CD4-positive, alpha-beta memory T cell (primary cell): ENCODE data around the gene MARCO. TPM values are rescaled to one million over a fixed set of nuclear protein-coding genes. Genes with fewer than 3 reads are reported as not detected.

Experiments used
- CTCF ChIA-PET: fragments of 350-600 bp; sonication (Branson Sonifier 250); formaldehyde crosslinking; loops from one replicate; lab custom pipeline; 2021; ENCODE audit warnings: inconsistent platforms; ENCODE audit not compliant: partially characterized antibody; lab: Charles Lee
- POLR2A ChIA-PET: fragments of 350-600 bp; sonication (Branson Sonifier 250); formaldehyde crosslinking; loops from one replicate; lab custom pipeline; 2021; ENCODE audit not compliant: partially characterized antibody; lab: Charles Lee
- DNase-seq, 5 donors: peaks; one replicate each; pipeline versions ENCODE4 v3.0.0 to v3.0.0-alpha.2; 2020 to 2022; ENCODE audit warnings: mixed read lengths in 1 of 5
- H3K27ac ChIP-seq: one replicate; pipeline ENCODE4 v1.7.0; 2013; ENCODE audit warnings: low read depth, low read length
- H3K27me3 ChIP-seq: 2 replicates; pipeline ENCODE4 v1.7.0; 2013; ENCODE audit warnings: mild to moderate bottlenecking, low read length, moderate library complexity; ENCODE audit not compliant: insufficient read depth
- H3K36me3 ChIP-seq: 2 replicates; pipeline ENCODE4 v1.7.0; 2013; ENCODE audit warnings: mild to moderate bottlenecking, low read length, moderate library complexity; ENCODE audit not compliant: insufficient read depth
- H3K4me1 ChIP-seq: 2 replicates; pipeline ENCODE4 v1.7.0; 2013; ENCODE audit warnings: mild to moderate bottlenecking, low read length, moderate library complexity; ENCODE audit not compliant: insufficient read depth
- H3K4me3 ChIP-seq, 2 donors: one replicate each; pipeline ENCODE4 v1.7.0; 2013; ENCODE audit warnings: low read length in 2 of 2, mild to moderate bottlenecking in 1 of 2
- H3K9me3 ChIP-seq, 2 donors: one replicate each; pipeline ENCODE4 v1.7.0; 2013; ENCODE audit warnings: low read length in 2 of 2, control low read depth in 1 of 2; ENCODE audit not compliant: control insufficient read depth in 1 of 2
- H3K27ac Mint-ChIP-seq, 7 donors: one replicate each; pipeline ENCODE4 v1.8.0; 2020 to 2021; ENCODE audit warnings: mixed read lengths in 7 of 7, mild to moderate bottlenecking in 6 of 7, inconsistent platforms in 3 of 7, moderate library complexity in 3 of 7
- H3K27me3 Mint-ChIP-seq, 2 donors: one replicate each; pipeline ENCODE4 v1.8.0; 2020 to 2021; ENCODE audit warnings: mixed read lengths in 2 of 2
- H3K36me3 Mint-ChIP-seq, 2 donors: one replicate each; pipeline ENCODE4 v1.8.0; 2020 to 2021; ENCODE audit warnings: mixed read lengths in 2 of 2, inconsistent platforms in 1 of 2, mild to moderate bottlenecking in 1 of 2
- H3K4me1 Mint-ChIP-seq, 4 donors: one replicate each; pipeline ENCODE4 v1.8.0; 2020 to 2021; ENCODE audit warnings: mixed read lengths in 4 of 4, mild to moderate bottlenecking in 1 of 4
- H3K4me3 Mint-ChIP-seq, 8 donors: one replicate each; pipeline ENCODE4 v1.8.0; 2020 to 2021; ENCODE audit warnings: mixed read lengths in 8 of 8, mild to moderate bottlenecking in 7 of 8, moderate library complexity in 6 of 8, inconsistent platforms in 3 of 8
- H3K9me3 Mint-ChIP-seq, 8 donors: one replicate each; pipeline ENCODE4 v1.8.0; 2020 to 2021; ENCODE audit warnings: mixed read lengths in 8 of 8, mild to moderate bottlenecking in 5 of 8, inconsistent platforms in 3 of 8, moderate library complexity in 1 of 8
- intact Hi-C: fragments of 100-400 bp; cut with micrococcal nuclease; formaldehyde crosslinking; loops from one replicate; pipeline ENCODE4 v1.15.1; 2023
- polyA plus RNA-seq, 2 donors: library from polyadenylated mRNA; unstranded; fragments of 300-500 nt; fragmentation: Illumina TruSeq; gene quantifications; one replicate each; pipeline ENCODE4 v1.2.3, GENCODE V29; 2021
- total RNA-seq, 2 experiments: library from RNA; stranded (reverse); gene quantifications; one replicate each; pipeline ENCODE4 v1.2.3, GENCODE V29; 2021

Gene MARCO
- total and polyA plus RNA-seq, 4 experiments from 2014 or later, result 0.17 TPM; not detected in 3

DNA sequence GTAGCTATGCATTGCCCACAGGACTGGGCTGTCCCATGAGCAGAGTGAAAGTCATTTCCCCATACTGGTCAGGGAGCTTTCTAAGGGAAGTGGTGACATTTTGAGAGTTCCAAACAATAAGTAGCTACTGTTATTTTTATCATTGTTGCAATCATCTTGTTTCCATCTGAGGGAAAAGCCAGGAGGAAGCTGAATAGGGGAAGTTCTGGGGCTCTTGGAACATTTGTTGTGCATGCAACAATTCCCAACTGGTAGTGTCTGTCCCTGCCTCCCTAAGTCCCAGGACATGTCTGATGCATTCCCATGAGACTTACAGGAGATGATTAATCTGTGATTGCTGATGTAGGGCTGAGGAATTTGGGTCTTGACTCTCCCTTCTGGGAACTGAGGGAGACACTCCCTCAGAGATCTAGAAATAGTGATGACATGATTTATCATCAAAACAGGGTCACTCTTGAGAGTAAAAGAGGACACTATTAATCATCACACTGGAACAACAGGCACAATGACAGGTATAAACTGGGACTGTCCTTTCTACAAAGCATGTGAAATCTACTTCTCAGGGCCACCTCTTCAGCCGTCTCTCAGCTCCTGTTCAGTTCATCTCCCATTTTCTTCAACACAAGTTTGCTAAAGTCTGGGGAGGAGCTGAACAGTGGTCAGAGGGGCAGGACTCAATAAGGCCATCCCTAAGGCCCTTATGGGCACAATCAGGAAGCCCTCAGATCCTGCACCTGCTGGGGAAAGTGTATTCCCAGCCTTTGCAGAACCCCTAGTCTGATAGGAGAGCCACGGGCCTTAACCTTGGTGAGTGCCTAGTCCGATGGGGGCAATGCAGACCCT is 28.0 kb upstream of the MARCO start:
- H3K27me3 Mint-ChIP-seq, result peaks cover 0 to 6% of the 10 kb centered on the region in 2 donors
- no peak overlapping the region for H3K4me3 ChIP-seq
- H3K36me3 ChIP-seq, result no peaks in the 10 kb centered on the region
- intact Hi-C loops, result no loop called here
- H3K27me3 ChIP-seq, result no peaks in the 10 kb centered on the region
- ChIA-PET CTCF (interaction anchor here (0.9 to 1.5 kb wide), 2 partner anchors 8 to 31 kb away, joined by 3 to 6 read pairs; no protein-coding TSS in a partner anchor), POLR2A (interaction anchor here (1.1 kb wide), 1 partner anchor 11 kb away, joined by 3 read pairs; no protein-coding TSS in a partner anchor)
- no peaks in the 10 kb centered on the region for H3K9me3 ChIP-seq
- H3K9me3 Mint-ChIP-seq, result peaks cover 0 to 4% (median 0%) of the 10 kb centered on the region in 8 donors
- H3K27ac ChIP-seq, result no peak overlapping the region
- H3K4me3 Mint-ChIP-seq, result no peak overlapping the region
- H3K4me1 ChIP-seq, result no peaks in the 10 kb centered on the region
- no peaks in the 10 kb centered on the region for H3K36me3 Mint-ChIP-seq
- H3K4me1 Mint-ChIP-seq, result no peaks in the 10 kb centered on the region
- H3K27ac Mint-ChIP-seq, result no peak overlapping the region
- no peak for DNase-seq

DNA sequence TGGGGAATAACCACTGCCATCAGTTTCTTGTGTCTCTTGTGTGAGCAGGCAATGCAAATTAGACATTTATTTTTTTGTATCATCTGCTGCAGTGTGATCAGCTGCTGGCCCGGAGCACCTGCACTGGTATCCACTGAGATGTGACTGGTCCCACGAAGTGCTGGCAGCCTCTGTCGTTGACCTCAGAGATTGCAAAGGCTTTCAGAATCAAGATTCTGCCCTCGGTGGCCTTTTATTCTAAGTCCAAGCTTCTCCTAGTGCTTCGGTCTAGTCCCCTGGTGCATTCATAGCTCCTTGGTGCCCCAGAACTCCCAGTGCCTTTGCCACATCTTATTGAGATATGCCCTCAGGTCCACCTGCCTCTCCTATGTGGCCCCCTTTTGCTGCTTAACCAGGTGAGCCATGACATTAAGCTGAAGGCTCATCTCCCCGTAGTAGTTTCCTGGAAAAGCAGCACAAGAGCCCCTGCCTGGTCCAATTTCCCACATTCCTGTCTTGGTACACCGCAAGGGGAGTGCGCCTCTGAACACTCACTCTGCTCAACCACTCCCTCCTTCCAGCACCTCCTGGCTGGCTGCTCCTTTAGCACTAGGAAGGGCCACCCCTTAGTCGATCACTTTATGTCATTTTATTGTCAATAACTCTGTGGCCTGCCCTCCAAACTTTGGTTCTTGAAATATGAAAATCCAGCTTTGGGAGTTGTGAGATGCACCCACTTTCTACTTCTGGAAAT is 27.1 kb upstream of the MARCO start:
- H3K9me3 ChIP-seq, result no peaks in the 10 kb centered on the region
- POLR2A ChIA-PET, result no interaction called here
- H3K4me3 Mint-ChIP-seq, result no peak overlapping the region

DNA sequence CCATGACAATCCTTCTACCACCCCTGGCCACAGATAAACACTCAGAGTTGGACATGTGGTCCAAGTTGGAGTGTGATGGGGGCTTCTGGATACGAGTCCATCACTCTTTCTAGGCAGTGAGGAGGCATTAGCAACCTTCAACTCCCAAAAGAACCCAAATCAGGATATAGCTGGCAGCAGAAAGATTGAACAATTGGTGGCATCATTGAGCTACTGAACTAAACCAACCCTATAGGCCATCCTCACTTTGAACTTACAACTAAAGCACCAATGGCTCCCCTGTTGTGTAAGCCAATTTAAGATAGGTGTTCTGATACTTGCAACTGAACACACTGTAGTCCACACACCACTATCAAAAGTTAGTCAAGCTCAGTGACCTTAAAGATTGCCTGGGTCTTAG is 24.0 kb upstream of the MARCO start:
- H3K4me1 ChIP-seq, result no peaks in the 10 kb centered on the region
- intact Hi-C loops, result no loop called here
- Mint-ChIP-seq H3K9me3 (peaks cover 0 to 4% (median 0%) of the 10 kb centered on the region in 8 donors), H3K4me3 (no peak overlapping the region), H3K4me1 (no peaks in the 10 kb centered on the region), H3K27me3 (peaks cover 0 to 2% of the 10 kb centered on the region in 2 donors), H3K36me3 (no peaks in the 10 kb centered on the region), H3K27ac (no peak overlapping the region)
- no peaks in the 10 kb centered on the region for H3K36me3 ChIP-seq
- H3K27me3 ChIP-seq, result no peaks in the 10 kb centered on the region
- no peak for DNase-seq
- CTCF ChIA-PET, result interaction anchor here (1.3 kb wide), 1 partner anchor 8 kb away, joined by 3 read pairs; no protein-coding TSS in a partner anchor
- H3K9me3 ChIP-seq, result no peaks in the 10 kb centered on the region
- POLR2A ChIA-PET, result no interaction called here
- no peak overlapping the region for H3K27ac ChIP-seq
- no peak overlapping the region for H3K4me3 ChIP-seq

More for the DNA sequence above, 27.1 kb upstream of the MARCO start:
- CTCF ChIA-PET, result no interaction called here
- intact Hi-C loops, result no loop called here
- H3K4me1 Mint-ChIP-seq, result no peaks in the 10 kb centered on the region
- no peaks in the 10 kb centered on the region for H3K36me3 ChIP-seq
- H3K27me3 Mint-ChIP-seq, result peaks cover 0 to 4% of the 10 kb centered on the region in 2 donors
- H3K27me3 ChIP-seq, result no peaks in the 10 kb centered on the region
- no peak overlapping the region for H3K27ac ChIP-seq
- no peaks in the 10 kb centered on the region for H3K4me1 ChIP-seq
- H3K27ac Mint-ChIP-seq, result no peak overlapping the region
- no peak for DNase-seq
- no peak overlapping the region for H3K4me3 ChIP-seq
- peaks cover 0 to 4% (median 0%) of the 10 kb centered on the region in 8 donors for H3K9me3 Mint-ChIP-seq
- no peaks in the 10 kb centered on the region for H3K36me3 Mint-ChIP-seq

DNA sequence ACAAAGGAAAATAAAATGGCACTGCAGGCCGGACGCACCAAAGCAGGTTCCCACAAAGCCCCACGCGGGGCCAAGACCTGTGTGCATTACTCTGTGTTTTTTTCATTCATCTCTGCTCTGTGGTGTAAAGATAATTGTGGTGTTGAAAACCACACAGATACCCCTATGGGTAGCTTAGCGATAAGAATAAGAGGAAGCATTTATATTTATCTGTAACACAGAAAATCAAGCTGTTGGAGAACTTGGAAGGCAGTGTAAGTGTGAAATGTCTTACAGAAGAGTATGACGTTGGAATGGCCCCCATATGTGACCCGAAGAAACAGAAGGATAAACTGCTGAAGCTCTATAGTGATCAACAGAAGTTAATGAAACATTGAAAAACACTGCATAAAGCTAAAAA is 20.3 kb upstream of the MARCO start:
- ChIA-PET POLR2A (no interaction called here), CTCF (interaction anchor here (1.2 kb wide), 1 partner anchor 8 kb away, joined by 3 read pairs; no protein-coding TSS in a partner anchor)
- Histone ChIP-seq H3K4me1 (no peaks in the 10 kb centered on the region), H3K4me3 (no peak overlapping the region), H3K27me3 (no peaks in the 10 kb centered on the region), H3K9me3 (no peaks in the 10 kb centered on the region), H3K27ac (no peak overlapping the region), H3K36me3 (no peaks in the 10 kb centered on the region)
- H3K36me3 Mint-ChIP-seq, result no peaks in the 10 kb centered on the region
- no peaks in the 10 kb centered on the region for H3K4me1 Mint-ChIP-seq
- no peak overlapping the region for H3K4me3 Mint-ChIP-seq
- peaks cover 0 to 3% (median 0%) of the 10 kb centered on the region in 8 donors for H3K9me3 Mint-ChIP-seq
- H3K27me3 Mint-ChIP-seq, result peaks cover 2 to 4% of the 10 kb centered on the region in 2 donors
- intact Hi-C loops, result no loop called here
- H3K27ac Mint-ChIP-seq, result no peak overlapping the region
- DNase-seq, result no peak

DNA sequence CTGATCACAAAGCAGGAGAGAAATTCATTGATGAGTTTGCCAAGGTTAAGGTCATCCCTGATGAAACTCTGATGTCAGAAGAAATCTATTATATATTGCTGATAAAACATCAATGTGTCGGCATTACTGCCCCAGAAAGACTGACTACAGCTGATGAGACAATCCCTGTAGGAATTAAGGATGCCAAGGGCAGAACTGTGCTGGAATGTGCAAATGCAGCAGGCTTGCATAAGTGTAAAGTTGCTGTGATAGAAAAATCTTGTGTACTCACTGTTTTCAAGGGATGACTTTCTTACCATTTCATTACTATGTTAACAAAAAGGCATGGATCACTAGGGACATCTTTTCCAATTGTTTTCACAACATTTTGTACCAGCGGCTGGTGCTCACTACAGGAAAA is 19.7 kb upstream of the MARCO start:
- H3K4me3 Mint-ChIP-seq, result no peak overlapping the region
- peaks cover 0 to 3% (median 0%) of the 10 kb centered on the region in 8 donors for H3K9me3 Mint-ChIP-seq
- intact Hi-C loops, result no loop called here
- Histone ChIP-seq H3K36me3 (no peaks in the 10 kb centered on the region), H3K27me3 (no peaks in the 10 kb centered on the region), H3K9me3 (no peaks in the 10 kb centered on the region), H3K4me1 (no peaks in the 10 kb centered on the region), H3K4me3 (no peak overlapping the region), H3K27ac (no peak overlapping the region)
- H3K27me3 Mint-ChIP-seq, result peaks cover 2 to 4% of the 10 kb centered on the region in 2 donors
- no peaks in the 10 kb centered on the region for H3K36me3 Mint-ChIP-seq
- no peaks in the 10 kb centered on the region for H3K4me1 Mint-ChIP-seq
- no peak overlapping the region for H3K27ac Mint-ChIP-seq
- ChIA-PET CTCF (interaction anchor here (1.2 kb wide), 1 partner anchor 9 kb away, joined by 3 read pairs; no protein-coding TSS in a partner anchor), POLR2A (no interaction called here)
- DNase-seq, result no peak

DNA sequence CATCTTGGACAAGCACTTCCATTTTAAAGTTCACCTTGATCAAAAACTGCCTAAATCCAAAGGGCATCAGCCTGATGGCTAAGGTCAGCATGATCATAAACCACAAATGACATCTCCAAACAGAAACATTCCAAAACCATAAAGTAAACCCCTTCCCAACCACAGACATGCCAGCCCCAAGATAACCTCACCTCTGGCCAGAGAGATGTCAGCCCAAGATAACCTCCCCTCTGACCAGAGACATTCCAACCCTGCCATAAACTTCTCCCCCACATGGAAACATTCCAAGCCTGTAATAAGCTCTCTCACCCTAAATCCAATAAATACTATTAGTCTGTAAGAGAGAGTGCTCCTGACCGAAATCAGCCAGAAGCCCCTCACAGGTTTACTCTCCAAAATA is 18.6 kb upstream of the MARCO start:
- no peaks in the 10 kb centered on the region for H3K4me1 ChIP-seq
- H3K36me3 ChIP-seq, result no peaks in the 10 kb centered on the region
- no peaks in the 10 kb centered on the region for H3K4me1 Mint-ChIP-seq
- no peak overlapping the region for H3K27ac ChIP-seq
- POLR2A ChIA-PET, result no interaction called here
- H3K9me3 Mint-ChIP-seq, result peaks cover 0 to 3% (median 0%) of the 10 kb centered on the region in 8 donors
- no peak overlapping the region for H3K4me3 Mint-ChIP-seq
- H3K9me3 ChIP-seq, result no peaks in the 10 kb centered on the region
- H3K27ac Mint-ChIP-seq, result no peak overlapping the region
- H3K36me3 Mint-ChIP-seq, result no peaks in the 10 kb centered on the region
- no peak overlapping the region for H3K4me3 ChIP-seq
- CTCF ChIA-PET, result no interaction called here
- no peaks in the 10 kb centered on the region for H3K27me3 ChIP-seq
- peaks cover 2 to 4% of the 10 kb centered on the region in 2 donors for H3K27me3 Mint-ChIP-seq
- intact Hi-C loops, result no loop called here
- DNase-seq, result no peak

DNA sequence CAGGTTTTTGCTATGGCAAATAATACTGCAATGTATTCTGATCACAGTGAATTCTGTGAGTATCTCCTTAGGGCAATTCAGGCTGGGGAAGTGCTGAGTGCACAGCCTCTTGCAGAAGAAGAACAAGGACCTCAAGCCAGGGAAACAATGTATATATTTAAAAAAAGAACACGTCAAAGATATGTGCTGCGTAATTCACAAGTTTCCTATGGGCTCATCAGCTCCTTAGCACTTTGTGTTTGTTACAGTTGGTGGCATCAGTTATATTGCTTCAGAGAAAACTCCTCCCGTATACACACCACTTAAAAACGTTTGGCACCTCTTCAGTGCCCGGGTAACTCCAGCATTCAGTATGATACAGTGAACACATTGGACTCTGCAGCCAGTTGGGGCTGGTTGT is 16.5 kb upstream of the MARCO start:
- no peaks in the 10 kb centered on the region for H3K36me3 ChIP-seq
- no peak for DNase-seq
- H3K9me3 ChIP-seq, result no peaks in the 10 kb centered on the region
- CTCF ChIA-PET, result interaction anchor here (1.0 to 1.2 kb wide), 2 partner anchors 7 to 70 kb away, joined by 3 read pairs; no protein-coding TSS in a partner anchor
- no peaks in the 10 kb centered on the region for H3K4me1 ChIP-seq
- Mint-ChIP-seq H3K4me1 (no peaks in the 10 kb centered on the region), H3K27ac (no peak overlapping the region), H3K9me3 (peaks cover 0 to 7% (median 3%) of the 10 kb centered on the region in 8 donors), H3K27me3 (peaks cover 2 to 4% of the 10 kb centered on the region in 2 donors), H3K4me3 (no peak overlapping the region), H3K36me3 (no peaks in the 10 kb centered on the region)
- intact Hi-C loops, result no loop called here
- H3K27ac ChIP-seq, result no peak overlapping the region
- H3K4me3 ChIP-seq, result no peak overlapping the region
- POLR2A ChIA-PET, result interaction anchor here (1.1 kb wide), 1 partner anchor 12 kb away, joined by 3 read pairs; no protein-coding TSS in a partner anchor
- no peaks in the 10 kb centered on the region for H3K27me3 ChIP-seq
